RWPE2 (cell line): ENCODE results near the gene COPS2.
"Not testable (repeated sequence)": the region's sequence is repeated elsewhere in the genome, so short reads cannot be mapped to it uniquely, and the experiment has no call there.

Source experiments
- ATAC-seq: fragments of 200-7000 bp; cut with Tn5 transposase; 3 replicates; pipeline ENCODE4 v1.9.1; 2021; ENCODE audit warnings: low read depth
- DNase-seq: peaks from one replicate; pipeline ENCODE4 v3.0.0-alpha.2; 2020; ENCODE audit warnings: low spot score
- H3K27ac ChIP-seq: fragments of 450-650 bp; 2 replicates; pipeline ENCODE4 v1.5.1; 2017; ENCODE audit warnings: mild to moderate bottlenecking; ENCODE audit not compliant: poor library complexity, severe bottlenecking
- H3K27me3 ChIP-seq: fragments of 250-450 bp; sonication (Bioruptor Pico); 2 replicates; pipeline ENCODE4 v1.5.1; 2021; ENCODE audit warnings: mild to moderate bottlenecking, moderate library complexity; ENCODE audit not compliant: insufficient read depth, poor library complexity, severe bottlenecking
- H3K36me3 ChIP-seq: fragments of 250-450 bp; sonication (Bioruptor Pico); 2 replicates; pipeline ENCODE4 v1.5.1; 2020; ENCODE audit warnings: low read depth, mild to moderate bottlenecking, moderate library complexity
- H3K4me1 ChIP-seq: fragments of 250-450 bp; sonication (Bioruptor Pico); 2 replicates; pipeline ENCODE4 v1.5.1; 2021; ENCODE audit warnings: mild to moderate bottlenecking, moderate library complexity; ENCODE audit not compliant: insufficient read depth, poor library complexity, severe bottlenecking
- H3K4me3 ChIP-seq: fragments of 250-450 bp; sonication (Bioruptor Pico); 2 replicates; pipeline ENCODE4 v1.5.1; 2021; ENCODE audit warnings: mild to moderate bottlenecking, moderate library complexity; ENCODE audit not compliant: severe bottlenecking
- H3K9me3 ChIP-seq: fragments of 250-450 bp; sonication (Bioruptor Pico); 2 replicates; pipeline ENCODE4 v1.5.1; 2021; ENCODE audit warnings: mild to moderate bottlenecking, moderate library complexity; ENCODE audit not compliant: severe bottlenecking
- CTCF ChIP-seq: fragments of 450-650 bp; IDR thresholded peaks from one replicate; pipeline ENCODE4 v1.5.1; 2017; ENCODE audit warnings: mild to moderate bottlenecking, moderate library complexity; ENCODE audit not compliant: poor library complexity, severe bottlenecking

COPS2 gene

GRCh38 chr15:49190586-49190985 lies 35.2 kb upstream of the COPS2 start:
- Histone ChIP-seq H3K36me3 (no peaks in the 10 kb centered on the region), H3K27me3 (no peaks in the 10 kb centered on the region), H3K4me3 (no peak overlapping the region), H3K4me1 (no peaks in the 10 kb centered on the region), H3K27ac (no peak overlapping the region), H3K9me3 (peaks cover 1% of the 10 kb centered on the region)
- TF ChIP-seq CTCF = no peak
- DNase-seq = no peak
- no peak for ATAC-seq

GRCh38 chr15:49189631-49190030 lies 34.2 kb upstream of the COPS2 start:
- ATAC-seq = no peak
- DNase-seq = no peak

GRCh38 chr15:49188933-49189332 lies 33.5 kb upstream of the COPS2 start:
- no peaks in the 10 kb centered on the region for H3K27me3 ChIP-seq
- H3K9me3 ChIP-seq = peaks cover 1% of the 10 kb centered on the region
- no peak overlapping the region for H3K27ac ChIP-seq
- H3K4me1 ChIP-seq = no peaks in the 10 kb centered on the region
- H3K4me3 ChIP-seq = no peak overlapping the region
- no peaks in the 10 kb centered on the region for H3K36me3 ChIP-seq
- no peak for TF ChIP-seq CTCF
- DNase-seq (no peak), ATAC-seq (no peak)

More at GRCh38 chr15:49189631-49190030, 34.2 kb upstream of the COPS2 start:
- H3K36me3 ChIP-seq = no peaks in the 10 kb centered on the region
- no peaks in the 10 kb centered on the region for H3K4me1 ChIP-seq
- no peak overlapping the region for H3K27ac ChIP-seq
- no peak overlapping the region for H3K4me3 ChIP-seq
- H3K27me3 ChIP-seq = no peaks in the 10 kb centered on the region
- TF ChIP-seq CTCF = no peak
- H3K9me3 ChIP-seq = peaks cover 1% of the 10 kb centered on the region

- Histone ChIP-seq H3K9me3 (peaks cover 1% of the 10 kb centered on the region), H3K27ac (no peak overlapping the region), H3K4me1 (no peaks in the 10 kb centered on the region), H3K27me3 (no peaks in the 10 kb centered on the region), H3K4me3 (no peak overlapping the region), H3K36me3 (no peaks in the 10 kb centered on the region)
- TF ChIP-seq CTCF = no peak
- ATAC-seq = peak; percentile 40; the same call in 2 of the 3 replicates
- DNase-seq = no peak
These were observed 32.3 kb upstream of the COPS2 start for GRCh38 chr15:49187549-49188245.

GRCh38 chr15:49185473-49185872 lies 30.1 kb upstream of the COPS2 start:
- Histone ChIP-seq H3K27ac (no peak overlapping the region), H3K27me3 (no peaks in the 10 kb centered on the region), H3K4me3 (no peak overlapping the region), H3K4me1 (no peaks in the 10 kb centered on the region), H3K36me3 (no peaks in the 10 kb centered on the region), H3K9me3 (no peaks in the 10 kb centered on the region)
- DNase-seq (no peak), ATAC-seq (no peak)
- no peak for TF ChIP-seq CTCF

GRCh38 chr15:49183741-49184140 lies 28.3 kb upstream of the COPS2 start:
- not testable (repeated sequence) for H3K9me3 ChIP-seq, H3K27me3 ChIP-seq, H3K27ac ChIP-seq, H3K4me3 ChIP-seq, H3K4me1 ChIP-seq, H3K36me3 ChIP-seq, DNase-seq, ATAC-seq
